Gastroesophageal sphincter (tissue), 4 donors: ENCODE measurements around the gene ZNF836. TPM values are rescaled to one million over a fixed set of nuclear protein-coding genes. Genes with fewer than 3 reads are reported as not detected.

Source experiments
- ATAC-seq: fragments of 150-250 bp; one replicate; pipeline ENCODE4 v1.9.1; 2016; ENCODE audit warnings: mild to moderate bottlenecking, moderate library complexity
- H3K27ac ChIP-seq, 4 donors: fragments of 200-600 bp; sonication (generic) in 3 of 4; 1 replicate in 3 of 4; 2 replicates in 1 of 4; pipeline ENCODE4 v1.5.1; 2016 to 2019
- H3K27me3 ChIP-seq: fragments of 200-600 bp; sonication (generic); one replicate; pipeline ENCODE4 v1.5.1; 2019
- H3K36me3 ChIP-seq, 2 donors: fragments of 200-600 bp; sonication (generic); one replicate each; pipeline ENCODE4 v1.5.1; 2019; ENCODE audit warnings: control low read depth in 1 of 2
- H3K4me1 ChIP-seq, 3 donors: fragments of 200-600 bp; sonication (generic); 1 replicate in 2 of 3; 2 replicates in 1 of 3; pipeline ENCODE4 v1.5.1; 2016 to 2019; ENCODE audit warnings: control low read depth in 2 of 3
- H3K4me3 ChIP-seq, 2 donors: fragments of 200-600 bp; sonication (generic); one replicate each; pipeline ENCODE4 v1.5.1; 2019; ENCODE audit warnings: mild to moderate bottlenecking in 1 of 2, moderate library complexity in 1 of 2
- H3K9me3 ChIP-seq, 3 donors: fragments of 200-600 bp; sonication (generic); one replicate each; pipeline ENCODE4 v1.5.1; 2017 to 2019; ENCODE audit warnings: control low read depth in 2 of 3
- CTCF ChIP-seq, 4 experiments: fragments of 200-600 bp in 2 of 4; fragments of 450-650 bp in 2 of 4; sonication (generic) in 1 of 4; IDR thresholded peaks; one replicate each; pipeline ENCODE4 v1.5.1; 2017 to 2019; ENCODE audit warnings: antibody characterized with exemption in 4 of 4, mild to moderate bottlenecking in 2 of 4, moderate library complexity in 2 of 4
- EP300 ChIP-seq: sonication (generic); formaldehyde crosslinking; IDR thresholded peaks from one replicate; pipeline ENCODE4 v1.6.1; 2017; ENCODE audit warnings: antibody characterized with exemption, mild to moderate bottlenecking
- POLR2A ChIP-seq, 2 donors: fragments of 450-650 bp; IDR thresholded peaks; one replicate each; pipeline ENCODE4 v1.6.1; 2017; ENCODE audit warnings: antibody characterized with exemption in 2 of 2, mild to moderate bottlenecking in 2 of 2, moderate library complexity in 1 of 2
- POLR2AphosphoS5 ChIP-seq: sonication (generic); formaldehyde crosslinking; IDR thresholded peaks from one replicate; pipeline ENCODE4 v1.6.1; 2017; ENCODE audit warnings: antibody characterized with exemption
- WGBS, 2 donors: methylation state at CpG; one replicate each; pipeline ENCODE4 v1.1.5; 2018; ENCODE audit warnings: low coverage in 1 of 2; 5-methylcytosine and 5-hydroxymethylcytosine counted together
- total RNA-seq, 4 donors: library from RNA; depleted of rRNA; stranded (reverse); fragments of >200 nt; gene quantifications; one replicate each; pipeline ENCODE4 v1.1.0, GENCODE V29; 2016

Gene ZNF836
- total RNA-seq, 4 donors from 2014 or later = 5.7 to 27.9 (median 12.6) TPM

GRCh38 chr19:52200044-52200443 lies 28.6 kb upstream of the ZNF836 start:
- Histone ChIP-seq H3K27me3 (no peaks in the 10 kb centered on the region), H3K9me3 (no peaks in the 10 kb centered on the region), H3K27ac (peak overlapping the region; percentile 43 to 74 (median 60)), H3K4me3 (no peak overlapping the region), H3K36me3 (peaks cover 0 to 78% of the 10 kb centered on the region in 2 donors), H3K4me1 (peaks cover 5 to 92% (median 24%) of the 10 kb centered on the region in 3 donors)
- ATAC-seq = peak; percentile 95
- TF ChIP-seq CTCF (IDR thresholded peaks at IDR 0.05) (no peak), POLR2AphosphoS5 (peak; percentile 74)
- WGBS, 2 donors = 20 to 34% methylated on average over 2 to 6 of the region's 7 CpGs

GRCh38 chr19:52198678-52199077 lies 27.3 kb upstream of the ZNF836 start:
- ATAC-seq = no peak
- Histone ChIP-seq H3K4me3 (no peak overlapping the region), H3K27me3 (no peaks in the 10 kb centered on the region), H3K9me3 (no peaks in the 10 kb centered on the region), H3K36me3 (peaks cover 0 to 65% of the 10 kb centered on the region in 2 donors), H3K4me1 (peaks cover 5 to 98% (median 31%) of the 10 kb centered on the region in 3 donors), H3K27ac (peak overlapping the region in 2 of 4 donors; percentile 27 to 74)
- TF ChIP-seq CTCF (IDR thresholded peaks at IDR 0.05) (no peak), POLR2AphosphoS5 (no peak), POLR2A (IDR thresholded peaks at IDR 0.05) (no peak), EP300 (no peak)
- 46 to 52% methylated on average over 3 of the region's 3 CpGs for WGBS, 2 donors

- no peaks in the 10 kb centered on the region for H3K9me3 ChIP-seq
- H3K36me3 ChIP-seq = peaks cover 0 to 65% of the 10 kb centered on the region in 2 donors
- peaks cover 5 to 100% (median 32%) of the 10 kb centered on the region in 3 donors for H3K4me1 ChIP-seq
- TF ChIP-seq CTCF (IDR thresholded peaks at IDR 0.05) (no peak), POLR2A (IDR thresholded peaks at IDR 0.05) (no peak), EP300 (no peak), POLR2AphosphoS5 (no peak)
- H3K27ac ChIP-seq = peak overlapping the region in 1 of 4 donors; percentile 22
- WGBS, 2 donors = 65 to 86% methylated on average over 3 of the region's 3 CpGs
- H3K27me3 ChIP-seq = no peaks in the 10 kb centered on the region
- H3K4me3 ChIP-seq = no peak overlapping the region
- ATAC-seq = no peak
Measured at GRCh38 chr19:52197964-52198363, 26.5 kb upstream of the ZNF836 start.

GRCh38 chr19:52196256-52196967 lies 25.0 kb upstream of the ZNF836 start:
- TF ChIP-seq POLR2AphosphoS5 = no peak
- no peak for TF ChIP-seq CTCF (IDR thresholded peaks at IDR 0.05)
- no peak for TF ChIP-seq EP300
- no peak for TF ChIP-seq POLR2A (IDR thresholded peaks at IDR 0.05)
- H3K9me3 ChIP-seq = no peaks in the 10 kb centered on the region
- H3K4me1 ChIP-seq = peaks cover 5 to 100% (median 48%) of the 10 kb centered on the region in 3 donors
- no peak overlapping the region for H3K4me3 ChIP-seq
- no peaks in the 10 kb centered on the region for H3K27me3 ChIP-seq
- no peak for ATAC-seq
- H3K27ac ChIP-seq = peak overlapping the region in 1 of 4 donors; percentile 3
- H3K36me3 ChIP-seq = peaks cover 0 to 55% of the 10 kb centered on the region in 2 donors
- WGBS, 2 donors = 74 to 93% methylated on average over 3 to 4 of the region's 5 CpGs

GRCh38 chr19:52191951-52192350 lies 20.5 kb upstream of the ZNF836 start:
- peaks cover 0 to 31% of the 10 kb centered on the region in 2 donors for H3K36me3 ChIP-seq
- H3K9me3 ChIP-seq = no peaks in the 10 kb centered on the region
- no peaks in the 10 kb centered on the region for H3K27me3 ChIP-seq
- peaks cover 0 to 79% (median 42%) of the 10 kb centered on the region in 3 donors for H3K4me1 ChIP-seq
- TF ChIP-seq EP300 = no peak
- no peak for TF ChIP-seq POLR2AphosphoS5
- no peak for TF ChIP-seq POLR2A (IDR thresholded peaks at IDR 0.05)
- TF ChIP-seq CTCF (IDR thresholded peaks at IDR 0.05) = no peak
- 6 to 30% methylated on average over 2 of the region's 2 CpGs for WGBS, 2 donors
- H3K4me3 ChIP-seq = peak overlapping the region in 1 of 2 donors; percentile 95
- peak overlapping the region in 3 of 4 donors; percentile 89 to 100 (median 96) for H3K27ac ChIP-seq
- no peak for ATAC-seq
